HG03280 (cell line): ENCODE results near the gene HSPA1B.
"Not testable (repeated sequence)": the region's sequence is repeated elsewhere in the genome, so short reads cannot be mapped to it uniquely, and the experiment has no call there.

Experiments used
- ATAC-seq: cut with Tn5 transposase; IDR thresholded peaks from one replicate; pipeline ENCODE4 v1.9.1; 2021; ENCODE audit warnings: mild to moderate bottlenecking, moderate library complexity; ENCODE audit not compliant: unreplicated experiment

The HSPA1B gene

DNA sequence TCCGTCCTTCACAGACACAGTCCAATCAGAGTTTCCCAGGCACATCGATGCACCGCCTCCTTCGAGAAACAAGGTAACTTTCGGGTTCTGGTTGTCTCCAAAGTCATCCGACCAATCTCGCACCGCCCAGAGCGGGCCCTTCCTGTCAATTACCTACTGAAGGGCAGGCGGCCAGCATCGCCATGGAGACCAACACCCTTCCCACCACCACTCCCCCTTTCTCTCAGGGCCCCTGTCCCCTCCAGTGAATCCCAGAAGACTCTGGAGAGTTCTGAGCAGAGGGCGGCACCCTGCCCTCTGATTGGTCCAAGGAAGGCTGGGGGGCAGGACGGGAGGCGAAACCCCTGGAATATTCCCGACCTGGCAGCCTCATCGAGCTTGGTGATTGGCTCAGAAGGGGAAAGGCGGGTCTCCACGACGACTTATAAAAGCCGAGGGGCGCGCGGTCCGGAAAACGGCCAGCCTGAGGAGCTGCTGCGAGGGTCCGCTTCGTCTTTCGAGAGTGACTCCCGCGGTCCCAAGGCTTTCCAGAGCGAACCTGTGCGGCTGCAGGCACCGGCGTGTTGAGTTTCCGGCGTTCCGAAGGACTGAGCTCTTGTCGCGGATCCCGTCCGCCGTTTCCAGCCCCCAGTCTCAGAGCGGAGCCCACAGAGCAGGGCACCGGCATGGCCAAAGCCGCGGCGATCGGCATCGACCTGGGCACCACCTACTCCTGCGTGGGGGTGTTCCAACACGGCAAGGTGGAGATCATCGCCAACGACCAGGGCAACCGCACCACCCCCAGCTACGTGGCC is at the start of gene HSPA1B:
Gene HSPA1B, plus strand, starts transcription at position 453 of the 794 bp plus-strand sequence. Its CDS starts 213 bp downstream, at position 666.
- peak; percentile 68 for ATAC-seq

DNA sequence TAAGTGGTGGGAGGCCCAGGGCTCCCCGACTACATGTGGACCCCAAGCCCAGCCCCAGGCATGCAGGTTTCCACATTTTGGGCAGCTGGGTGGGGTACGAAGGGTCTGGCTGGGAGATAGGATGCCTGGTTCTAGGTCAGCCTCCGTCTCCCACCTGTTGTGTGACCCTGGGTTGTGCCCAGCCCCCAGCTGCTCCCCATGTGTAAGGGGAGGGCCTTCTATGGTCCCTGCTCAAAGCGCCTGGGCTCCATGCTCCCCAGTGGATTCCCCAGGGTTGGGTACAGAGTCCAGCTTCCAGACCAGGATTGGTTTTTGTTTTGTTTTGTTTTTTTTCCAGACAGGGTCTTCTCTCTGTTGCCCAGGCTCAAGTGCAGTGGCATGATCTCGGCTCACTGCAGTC is 49.3 kb upstream of the HSPA1B start:
- no peak for ATAC-seq

DNA sequence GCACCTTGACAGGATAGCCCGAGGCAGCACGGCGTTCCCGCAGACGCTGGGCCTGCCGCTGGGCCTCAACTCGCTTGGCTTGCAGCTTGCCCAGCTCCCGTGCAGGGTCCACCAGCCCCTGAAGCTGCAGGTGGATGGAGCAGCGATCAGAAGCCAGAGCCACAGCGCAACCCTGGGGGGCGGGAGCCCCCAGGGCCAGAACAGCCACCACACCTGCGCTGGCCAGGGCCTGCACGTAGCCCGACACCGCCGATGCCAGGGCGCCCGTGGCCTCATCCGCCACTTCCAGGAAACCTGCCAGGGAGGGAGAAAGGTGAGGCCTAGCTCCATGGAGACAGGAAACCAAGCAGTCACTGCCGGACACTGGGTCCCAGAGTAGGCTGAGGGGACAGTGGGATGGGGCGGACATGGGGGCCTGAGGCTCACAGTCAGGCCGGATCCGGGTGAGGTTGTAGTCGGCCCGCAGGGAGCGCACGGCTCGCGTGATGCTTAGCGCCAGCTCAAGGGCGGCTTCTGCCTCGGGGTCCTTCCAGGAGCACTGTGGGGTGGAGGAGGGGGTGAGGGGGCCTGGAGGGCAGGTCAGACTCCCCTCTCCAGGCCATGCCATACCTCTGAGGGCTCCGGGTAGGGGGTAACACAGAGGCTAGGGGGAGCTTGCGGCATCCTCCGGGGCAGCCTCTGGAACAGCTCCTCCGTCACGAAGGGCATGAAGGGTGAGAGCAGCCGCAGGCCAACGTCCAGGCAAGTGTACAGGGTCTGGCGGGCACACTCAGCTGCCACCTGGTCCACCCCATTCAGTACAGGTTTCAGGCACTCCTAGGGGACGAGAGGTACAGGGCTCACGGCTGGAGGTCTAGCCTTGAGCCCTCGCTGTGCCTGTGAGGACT is 48.3 kb upstream of the HSPA1B start:
- ATAC-seq, result no peak

DNA sequence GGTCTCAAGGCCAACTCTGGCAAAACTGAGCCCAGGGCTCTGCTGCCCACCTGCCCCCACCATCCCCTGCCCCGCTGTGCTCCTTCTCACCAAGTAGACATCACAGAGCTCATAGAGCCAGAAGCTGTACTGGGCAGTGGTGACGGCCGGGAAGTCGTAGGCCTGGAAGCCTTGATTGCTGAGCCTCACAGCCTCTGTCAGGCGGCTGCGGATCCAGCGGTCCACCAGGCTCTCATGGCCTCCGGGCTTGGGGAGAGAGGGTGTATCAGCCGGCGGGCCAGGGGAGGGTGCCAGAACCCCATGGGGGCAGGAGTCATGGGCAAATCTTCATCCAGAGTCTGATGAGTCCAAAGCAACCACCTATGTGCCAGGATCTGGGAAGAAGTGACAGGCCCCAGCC is 47.6 kb upstream of the HSPA1B start:
- no peak for ATAC-seq

DNA sequence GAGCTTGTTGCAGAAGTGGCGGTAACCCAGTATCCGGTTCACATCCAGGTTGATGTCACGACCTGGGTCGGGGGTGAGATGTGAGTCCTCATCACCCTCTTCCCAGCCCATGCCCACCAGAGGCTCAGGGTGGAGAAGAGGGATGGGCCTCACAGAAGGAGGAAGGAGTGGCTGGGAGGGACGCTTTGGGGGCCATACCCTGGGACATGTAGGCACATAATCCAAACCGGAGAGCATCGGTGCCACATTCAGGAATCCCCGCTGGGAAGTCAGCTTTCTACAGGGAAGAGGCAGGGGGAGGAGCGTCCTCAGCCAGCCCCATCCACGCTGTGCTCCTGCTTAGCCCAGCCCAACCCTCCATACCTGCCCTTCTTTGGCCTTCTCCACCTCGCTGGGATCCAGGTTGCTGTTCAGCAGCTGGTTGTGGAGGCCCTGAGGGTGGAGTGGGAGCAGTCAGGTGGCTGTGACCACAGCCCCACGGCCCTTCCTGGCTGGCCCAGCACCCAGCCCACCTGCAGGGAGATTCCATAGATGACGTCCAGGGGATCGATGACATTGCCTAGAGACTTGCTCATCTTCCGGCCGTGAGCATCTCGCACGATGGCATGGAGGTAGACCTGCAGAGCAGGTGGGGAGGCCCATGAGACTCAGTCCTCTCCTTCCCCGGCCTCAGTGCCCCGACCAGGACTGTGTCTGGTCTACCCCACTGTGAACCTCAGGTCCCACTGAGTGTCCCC is 46.9 kb upstream of the HSPA1B start:
- no peak for ATAC-seq

DNA sequence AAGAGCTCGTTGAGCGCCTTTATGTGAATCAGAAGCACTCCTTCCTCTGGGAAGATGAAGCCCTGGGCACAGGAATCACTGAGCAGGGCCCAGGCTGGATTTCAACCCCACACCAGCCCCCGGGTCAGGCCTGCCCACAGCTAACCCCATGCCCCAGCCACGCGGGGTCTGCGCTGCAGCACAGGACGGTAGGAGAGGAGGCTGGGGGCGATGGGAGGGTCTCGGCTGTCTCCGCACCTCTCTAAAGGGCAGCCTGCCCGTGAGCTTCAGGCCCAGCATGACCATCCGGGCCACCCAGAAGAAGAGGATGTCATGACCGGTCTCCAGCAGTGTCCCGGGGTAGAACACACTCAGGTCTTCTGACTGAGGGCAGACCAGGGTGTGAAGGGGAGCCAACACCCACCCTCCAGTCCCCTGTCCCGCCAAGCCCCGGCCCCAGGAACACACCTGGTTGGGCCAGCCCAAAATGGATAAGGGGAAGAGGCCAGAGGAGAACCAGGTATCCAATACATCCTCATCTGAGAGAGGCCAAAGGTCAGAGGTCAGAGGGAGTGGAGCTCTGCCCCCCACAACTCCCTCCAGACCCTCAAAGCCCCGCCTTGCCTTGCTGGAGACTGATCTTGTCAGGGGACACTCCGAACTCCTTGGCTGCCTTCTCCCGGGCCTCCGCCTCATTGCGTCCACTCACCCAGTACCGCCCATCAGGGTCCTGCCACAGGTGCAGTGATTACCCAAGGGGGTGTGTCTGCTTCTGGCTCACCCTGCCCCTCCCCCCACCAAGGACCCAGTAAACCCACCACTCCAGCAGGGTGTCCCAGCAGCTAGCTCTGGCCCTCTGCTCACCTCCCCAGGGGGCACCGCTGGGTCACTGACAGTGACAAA is 46.1 kb upstream of the HSPA1B start:
- ATAC-seq, result no peak

DNA sequence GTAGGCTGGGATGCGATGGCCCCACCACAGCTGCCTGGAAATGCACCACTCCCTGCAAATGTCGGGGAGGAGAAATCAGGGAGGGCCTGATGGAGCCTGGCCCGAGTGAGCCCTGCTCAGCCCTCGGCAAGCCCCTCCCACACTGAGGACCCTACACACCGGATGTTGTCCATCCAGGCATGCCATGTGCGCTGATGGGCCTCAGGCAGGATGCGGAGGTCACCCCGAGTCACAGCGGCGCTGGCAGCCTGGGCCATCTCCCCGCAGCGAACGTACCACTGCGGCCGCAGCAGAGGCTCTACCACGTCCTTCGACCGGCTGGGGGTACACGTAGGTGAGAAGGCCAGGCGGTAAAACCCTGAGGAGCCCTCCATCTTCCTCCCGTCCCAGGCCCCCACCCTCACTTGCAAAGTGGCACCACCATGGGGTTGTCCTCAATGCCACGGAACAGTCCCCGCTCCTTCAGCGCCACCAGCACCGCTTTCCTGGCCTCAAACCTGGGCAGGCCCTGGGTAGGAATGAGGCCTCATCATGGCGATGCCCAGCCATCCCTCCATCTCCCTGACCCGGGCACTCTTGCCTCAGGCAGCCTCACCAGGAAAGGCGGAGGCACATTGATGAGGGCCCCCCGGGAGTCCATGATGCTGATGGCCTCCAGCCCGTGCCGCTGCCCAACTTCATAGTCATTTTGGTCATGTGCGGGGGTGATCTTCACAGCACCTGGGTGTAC is 45.2 kb upstream of the HSPA1B start:
- ATAC-seq, result no peak

DNA sequence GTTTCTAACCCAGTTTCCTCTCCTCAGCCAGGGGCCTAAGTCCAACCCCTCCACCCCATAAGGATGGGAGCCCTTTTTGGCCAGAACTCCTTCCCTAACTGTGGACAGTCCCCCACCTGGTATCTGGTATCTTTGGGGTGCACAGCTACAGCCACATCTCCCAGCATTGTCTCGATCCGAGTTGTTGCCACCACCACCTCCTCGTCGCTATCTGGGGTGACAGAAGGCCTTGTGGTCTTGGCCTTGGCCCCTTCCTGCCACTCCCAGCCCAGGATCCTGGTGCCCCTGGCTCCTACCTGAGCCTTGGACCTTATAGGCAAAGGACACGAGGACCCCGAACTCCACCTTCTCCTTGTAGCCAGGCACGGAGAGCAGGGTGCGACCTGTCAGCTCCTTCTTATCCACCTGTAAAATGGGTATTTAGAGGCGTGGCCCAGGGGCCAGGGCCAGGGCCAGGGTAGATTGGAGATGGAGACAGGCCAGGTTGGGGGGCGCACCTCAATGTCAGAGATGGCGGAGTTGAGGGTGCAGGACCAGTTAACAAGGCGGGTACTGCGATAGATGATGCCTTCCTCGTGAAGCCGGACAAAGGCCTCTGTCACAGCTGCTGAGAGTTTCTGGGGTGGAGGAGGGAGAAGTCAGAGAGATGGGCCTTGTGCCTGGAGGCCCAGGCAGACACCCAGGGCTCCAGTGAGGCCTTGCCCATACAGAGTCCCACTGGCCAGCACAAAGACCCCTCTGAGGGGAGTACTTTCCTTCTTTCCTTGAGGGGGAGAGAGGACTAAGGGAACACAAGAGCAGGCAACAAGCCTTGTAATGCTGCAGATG is 43.2 kb upstream of the HSPA1B start:
- no peak for ATAC-seq

DNA sequence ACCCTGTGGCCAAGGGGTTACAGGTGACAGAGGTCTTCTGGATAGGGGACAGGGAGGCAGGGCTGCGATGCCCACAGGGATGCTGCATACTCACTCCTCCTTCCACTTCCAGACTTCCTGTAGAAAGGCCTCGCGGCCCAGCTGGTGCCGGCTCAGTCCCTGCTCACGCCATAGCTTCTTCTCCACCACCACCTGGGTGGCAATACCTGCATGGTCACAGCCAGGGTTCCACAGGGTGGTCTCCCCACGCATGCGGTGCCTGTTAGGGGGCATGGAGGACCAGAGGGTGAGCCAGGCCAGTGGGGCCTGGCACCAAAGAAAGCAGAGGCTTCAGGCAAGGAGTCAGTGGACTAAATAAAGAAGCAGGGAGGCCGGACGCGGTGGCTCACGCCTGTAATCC is 42.1 kb upstream of the HSPA1B start:
- no peak for ATAC-seq

DNA sequence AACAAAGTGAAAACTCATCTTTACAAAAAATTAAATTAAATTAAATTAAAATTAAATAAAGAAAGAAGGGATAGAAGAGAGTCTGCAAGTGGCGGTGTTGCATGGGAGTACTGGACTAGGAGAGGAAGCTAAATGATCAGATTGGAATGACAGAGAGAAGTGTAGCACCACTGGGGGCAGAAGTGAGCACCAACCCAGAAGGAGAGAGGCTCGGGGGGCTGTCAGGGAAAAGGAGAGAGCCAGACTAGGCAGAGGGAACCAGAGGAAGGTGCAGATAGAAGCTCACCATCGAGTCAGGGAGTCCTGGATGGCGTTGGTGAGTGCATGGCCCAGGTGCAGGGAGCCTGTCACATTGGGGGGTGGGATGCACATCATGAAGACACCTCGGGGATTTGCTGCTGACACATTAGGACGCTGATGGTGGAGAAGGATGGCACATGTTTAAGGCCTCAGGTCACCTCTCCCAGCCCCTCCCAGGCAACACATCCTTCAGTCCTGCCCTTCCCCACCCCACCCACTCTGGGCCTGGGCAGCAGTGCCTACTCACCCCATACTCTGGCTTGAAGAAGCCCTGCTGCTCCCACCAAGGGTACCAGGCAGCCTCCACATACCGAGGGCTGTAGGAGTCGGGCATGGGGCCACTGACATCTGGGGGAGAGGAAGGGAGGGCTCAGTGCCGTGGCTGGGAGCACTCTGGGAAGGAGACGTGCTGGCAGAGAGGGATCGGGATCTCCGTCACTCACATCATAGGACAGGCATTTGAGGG is 36.0 kb upstream of the HSPA1B start:
- no peak for ATAC-seq

DNA sequence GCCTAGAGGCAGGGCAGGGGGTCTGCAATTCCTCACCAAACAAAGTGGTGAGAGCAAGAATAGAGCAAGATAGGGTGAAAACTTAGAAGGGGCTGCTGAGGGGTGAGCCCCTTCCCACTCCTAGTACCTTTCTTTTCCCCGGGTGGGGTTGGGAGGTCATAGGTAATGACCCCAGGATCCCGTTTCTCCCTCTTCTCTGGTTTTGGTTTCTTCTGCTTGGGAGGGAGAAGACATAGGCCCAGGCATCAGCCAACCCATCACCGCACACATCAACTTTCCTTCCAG is 35.5 kb upstream of the HSPA1B start:
- ATAC-seq, result no peak

DNA sequence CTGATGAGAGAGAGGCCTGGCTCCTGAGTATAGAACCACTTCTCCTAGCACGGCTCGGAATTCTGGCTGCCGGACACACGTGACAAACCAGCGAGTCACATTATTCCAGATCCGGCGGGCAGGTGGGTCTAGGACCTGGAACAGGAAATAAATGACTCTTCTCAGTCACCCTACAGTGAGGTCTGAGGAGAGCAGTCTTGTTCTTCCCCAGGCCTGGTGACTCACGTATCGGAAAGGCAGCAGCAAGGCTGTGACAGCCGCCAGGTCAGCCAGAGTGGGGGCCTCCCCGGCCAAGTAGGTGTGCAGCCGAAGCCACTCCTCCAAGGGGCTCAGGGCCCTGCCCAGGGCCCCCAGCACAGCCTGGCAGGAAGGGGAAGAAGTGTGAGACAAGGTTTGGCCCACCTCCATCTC is 34.8 kb upstream of the HSPA1B start:
- ATAC-seq, result no peak

DNA sequence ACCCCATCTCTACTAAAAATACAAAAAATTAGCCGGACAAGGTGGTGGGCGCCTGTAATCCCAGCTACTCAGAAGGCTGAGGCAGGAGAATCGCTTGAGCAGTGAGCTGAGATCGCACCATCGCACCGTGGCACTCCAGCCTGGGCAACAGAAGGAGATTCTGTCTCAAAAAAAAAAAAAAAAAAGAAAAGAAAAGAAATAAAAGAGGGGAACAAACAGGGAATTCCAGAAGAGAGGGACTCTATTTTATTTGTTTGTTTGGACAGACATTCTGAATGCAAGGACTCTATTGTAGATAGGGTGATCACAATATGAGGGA is 33.7 kb upstream of the HSPA1B start:
- ATAC-seq, result not testable (repeated sequence)

DNA sequence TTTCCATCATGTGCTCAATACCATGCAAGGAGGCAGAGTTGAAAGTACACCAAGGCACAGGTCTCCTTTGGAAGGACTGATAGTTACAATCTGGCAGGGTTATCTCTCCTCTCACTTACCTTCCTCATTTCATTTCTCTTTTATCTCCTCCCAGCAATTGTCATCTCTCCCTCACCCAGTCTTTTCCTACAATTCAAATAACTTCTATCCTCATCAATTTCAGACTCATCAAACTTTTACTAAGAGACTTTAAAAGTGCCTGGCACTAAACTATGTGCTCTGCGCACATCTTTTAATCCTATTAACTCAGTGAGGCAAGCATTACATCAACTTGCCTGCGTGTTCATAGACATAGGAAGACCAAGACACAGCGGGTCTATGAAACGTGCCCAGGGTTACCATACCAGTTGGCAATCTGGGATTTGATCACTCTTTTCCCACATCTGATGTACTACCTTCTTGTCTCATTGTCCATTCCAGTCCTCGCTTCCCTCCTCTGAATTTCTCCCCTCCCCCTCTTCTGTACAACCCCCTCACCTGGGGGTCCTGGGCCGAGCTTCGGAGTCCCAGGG is 33.2 kb upstream of the HSPA1B start:
- no peak for ATAC-seq

DNA sequence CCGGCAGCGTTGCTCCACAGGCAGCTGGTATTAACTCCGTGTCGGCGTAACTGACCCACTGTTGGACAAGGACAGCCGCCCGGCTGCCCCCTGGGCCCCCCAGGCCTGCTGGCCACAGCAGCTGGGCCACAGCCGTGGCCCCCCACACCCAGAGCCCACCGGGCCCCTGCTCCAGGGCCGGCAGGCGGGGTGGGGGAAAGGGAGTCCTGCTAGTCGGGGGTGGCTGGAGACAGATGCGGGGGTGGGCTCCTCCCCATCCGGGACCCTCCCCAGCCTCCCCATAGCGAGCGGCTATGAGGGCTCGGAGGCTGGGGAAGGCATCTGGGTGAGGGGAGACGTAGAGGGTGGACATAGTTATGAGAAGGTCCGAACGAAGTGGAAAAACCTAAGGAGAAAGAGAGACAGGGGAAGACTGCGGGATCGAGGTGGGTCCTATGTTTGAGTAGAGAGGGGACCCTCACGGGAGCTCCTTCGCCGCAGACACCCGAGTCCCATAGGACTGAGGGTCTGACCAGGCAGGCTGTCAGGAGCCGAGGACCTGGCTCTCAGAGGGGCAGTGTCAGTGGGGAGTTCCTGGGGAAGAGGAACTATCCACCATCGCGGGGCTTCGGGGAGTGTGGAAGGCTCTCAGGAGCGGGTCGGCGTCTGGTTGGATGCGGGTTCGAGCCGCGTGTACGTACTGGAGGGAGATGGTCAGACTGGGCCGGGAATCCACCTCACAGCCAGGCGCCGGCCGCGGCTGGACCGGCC is 32.5 kb upstream of the HSPA1B start:
- ATAC-seq, result no peak

DNA sequence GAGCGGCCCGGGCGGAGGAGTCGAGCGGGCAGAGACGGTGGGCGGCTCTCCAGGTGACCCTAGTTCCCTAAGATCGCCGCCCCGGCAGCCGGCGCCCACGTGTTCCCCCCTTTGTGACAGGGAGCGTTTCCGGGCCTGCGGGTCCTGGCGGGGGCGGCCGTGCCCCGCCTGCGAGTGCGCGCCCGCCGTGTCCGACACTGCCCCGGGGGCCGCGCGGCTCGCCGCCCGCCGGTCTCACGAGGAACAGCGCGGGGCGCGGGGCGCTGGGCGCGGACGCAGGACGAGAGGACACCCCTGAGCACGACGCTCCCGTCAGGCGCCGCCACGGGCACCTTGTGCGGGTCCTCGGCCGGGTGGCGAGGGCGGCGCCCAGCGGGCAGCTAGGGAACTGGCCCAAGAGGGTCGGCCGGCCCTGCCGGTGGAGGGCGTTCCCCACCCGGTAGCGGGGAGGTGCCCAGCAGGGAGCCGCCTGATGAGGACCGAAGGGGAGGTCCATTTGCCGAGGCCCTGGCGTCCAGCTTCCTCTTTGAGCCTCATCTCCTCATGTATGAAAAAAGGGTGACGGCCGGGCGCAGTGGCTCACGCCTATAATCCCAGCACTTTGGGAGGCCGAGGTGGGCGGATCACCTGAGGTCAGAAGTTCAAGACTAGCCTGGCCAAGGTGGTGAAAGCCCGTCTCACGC is 31.8 kb upstream of the HSPA1B start, which contains the start of gene VARS1:
Gene VARS1, minus strand, starts transcription at position 137 of the 683 bp plus-strand sequence. CDS start 535 bp downstream, outside the sequence.
- peak; percentile 82 for ATAC-seq

DNA sequence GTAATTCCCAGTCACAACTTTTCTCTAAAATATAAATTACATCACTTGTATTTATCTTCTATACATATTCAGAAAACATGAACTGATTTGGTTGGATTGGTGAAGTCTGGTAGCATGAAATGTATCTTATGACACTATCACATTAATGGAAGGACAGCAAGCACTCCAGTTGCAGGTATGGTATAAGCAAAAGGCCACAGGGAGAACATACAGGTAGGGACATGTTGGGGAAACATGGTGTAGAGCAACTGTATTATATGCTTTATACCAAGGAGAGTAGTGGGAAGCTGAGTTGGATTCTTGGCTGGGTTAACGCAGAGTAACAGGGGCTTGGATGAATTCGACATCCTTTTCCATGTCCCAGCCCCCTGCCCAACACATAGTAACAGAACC is 30.5 kb upstream of the HSPA1B start:
- ATAC-seq, result no peak
